Lower leg skin (tissue), 4 donors: ENCODE data around the gene TDRD6. TPM values are rescaled to one million over a fixed set of nuclear protein-coding genes. Genes with fewer than 3 reads are reported as not detected.

Experiments
- DNase-seq, 2 donors: peaks; one replicate each; pipeline ENCODE4 v3.0.0-alpha.2; 2019; ENCODE audit warnings: low spot score in 2 of 2
- H3K4me3 ChIP-seq: fragments of 200-600 bp; sonication (generic); 2 replicates; pipeline ENCODE4 v1.5.1; 2017; ENCODE audit warnings: mild to moderate bottlenecking, low read depth; ENCODE audit not compliant: poor library complexity, severe bottlenecking
- POLR2A ChIP-seq, 2 donors: fragments of 450-650 bp; IDR thresholded peaks; one replicate each; pipeline ENCODE4 v1.6.1; 2016 to 2017; ENCODE audit warnings: antibody characterized with exemption in 2 of 2, mild to moderate bottlenecking in 1 of 2, moderate library complexity in 1 of 2
- WGBS, 2 donors: methylation state at CpG; one replicate each; pipeline ENCODE4 v1.1.5; 2018; 5-methylcytosine and 5-hydroxymethylcytosine counted together
- intact Hi-C: fragments of 100-400 bp; cut with DNase I; formaldehyde crosslinking; loops from one replicate; pipeline ENCODE4 v1.15.0; 2023; ENCODE audit warnings: low total_unique reads
- total RNA-seq, 4 donors: library from RNA; depleted of rRNA; stranded (reverse); fragments of >200 nt; gene quantifications; one replicate each; pipeline ENCODE4 v1.1.0, GENCODE V29; 2016
- TF ChIP-seq, protein P1 (sequence below), 3 donors: fragments of 450-650 bp; IDR thresholded peaks; one replicate each; pipeline ENCODE4 v1.5.1; 2016; ENCODE audit warnings: antibody characterized with exemption in 3 of 3, mild to moderate bottlenecking in 3 of 3, moderate library complexity in 2 of 3

The TDRD6 gene
- total RNA-seq, 4 donors from 2014 or later, result 0.21 to 0.59 (median 0.32) TPM

DNA sequence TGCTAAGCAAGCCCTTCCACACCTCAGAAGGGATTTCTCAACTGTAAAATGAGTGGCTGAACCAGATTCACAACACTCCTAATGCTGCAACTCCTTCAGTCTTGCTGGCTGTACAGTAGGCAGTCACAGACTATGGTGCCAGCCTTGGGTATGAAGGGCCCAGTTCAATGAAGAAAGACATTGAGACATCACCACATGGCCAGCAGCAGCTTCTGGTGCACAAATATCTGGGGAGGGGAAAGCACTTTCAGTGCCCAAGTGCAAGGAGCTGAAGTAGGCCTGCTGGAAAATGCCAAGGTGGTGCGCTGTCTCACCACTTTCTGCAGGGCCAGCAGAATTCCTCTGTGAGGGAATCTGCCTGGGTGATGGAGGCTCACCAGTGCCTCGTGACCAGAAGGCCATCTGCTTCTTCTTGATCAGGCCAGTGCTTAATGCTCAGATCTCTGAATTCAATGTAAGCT is 45.7 kb downstream of the TDRD6 start:
- intact Hi-C loops, result no loop called here
- DNase-seq, result no peak
- TF ChIP-seq POLR2A (IDR thresholded peaks at IDR 0.05), result no peak
- TF ChIP-seq, protein P1, sequence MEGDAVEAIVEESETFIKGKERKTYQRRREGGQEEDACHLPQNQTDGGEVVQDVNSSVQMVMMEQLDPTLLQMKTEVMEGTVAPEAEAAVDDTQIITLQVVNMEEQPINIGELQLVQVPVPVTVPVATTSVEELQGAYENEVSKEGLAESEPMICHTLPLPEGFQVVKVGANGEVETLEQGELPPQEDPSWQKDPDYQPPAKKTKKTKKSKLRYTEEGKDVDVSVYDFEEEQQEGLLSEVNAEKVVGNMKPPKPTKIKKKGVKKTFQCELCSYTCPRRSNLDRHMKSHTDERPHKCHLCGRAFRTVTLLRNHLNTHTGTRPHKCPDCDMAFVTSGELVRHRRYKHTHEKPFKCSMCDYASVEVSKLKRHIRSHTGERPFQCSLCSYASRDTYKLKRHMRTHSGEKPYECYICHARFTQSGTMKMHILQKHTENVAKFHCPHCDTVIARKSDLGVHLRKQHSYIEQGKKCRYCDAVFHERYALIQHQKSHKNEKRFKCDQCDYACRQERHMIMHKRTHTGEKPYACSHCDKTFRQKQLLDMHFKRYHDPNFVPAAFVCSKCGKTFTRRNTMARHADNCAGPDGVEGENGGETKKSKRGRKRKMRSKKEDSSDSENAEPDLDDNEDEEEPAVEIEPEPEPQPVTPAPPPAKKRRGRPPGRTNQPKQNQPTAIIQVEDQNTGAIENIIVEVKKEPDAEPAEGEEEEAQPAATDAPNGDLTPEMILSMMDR (IDR thresholded peaks at IDR 0.05), result no peak
- WGBS, 2 donors, result 86 to 88% methylated on average over 2 of the region's 2 CpGs
- H3K4me3 ChIP-seq, result no peak overlapping the region

DNA sequence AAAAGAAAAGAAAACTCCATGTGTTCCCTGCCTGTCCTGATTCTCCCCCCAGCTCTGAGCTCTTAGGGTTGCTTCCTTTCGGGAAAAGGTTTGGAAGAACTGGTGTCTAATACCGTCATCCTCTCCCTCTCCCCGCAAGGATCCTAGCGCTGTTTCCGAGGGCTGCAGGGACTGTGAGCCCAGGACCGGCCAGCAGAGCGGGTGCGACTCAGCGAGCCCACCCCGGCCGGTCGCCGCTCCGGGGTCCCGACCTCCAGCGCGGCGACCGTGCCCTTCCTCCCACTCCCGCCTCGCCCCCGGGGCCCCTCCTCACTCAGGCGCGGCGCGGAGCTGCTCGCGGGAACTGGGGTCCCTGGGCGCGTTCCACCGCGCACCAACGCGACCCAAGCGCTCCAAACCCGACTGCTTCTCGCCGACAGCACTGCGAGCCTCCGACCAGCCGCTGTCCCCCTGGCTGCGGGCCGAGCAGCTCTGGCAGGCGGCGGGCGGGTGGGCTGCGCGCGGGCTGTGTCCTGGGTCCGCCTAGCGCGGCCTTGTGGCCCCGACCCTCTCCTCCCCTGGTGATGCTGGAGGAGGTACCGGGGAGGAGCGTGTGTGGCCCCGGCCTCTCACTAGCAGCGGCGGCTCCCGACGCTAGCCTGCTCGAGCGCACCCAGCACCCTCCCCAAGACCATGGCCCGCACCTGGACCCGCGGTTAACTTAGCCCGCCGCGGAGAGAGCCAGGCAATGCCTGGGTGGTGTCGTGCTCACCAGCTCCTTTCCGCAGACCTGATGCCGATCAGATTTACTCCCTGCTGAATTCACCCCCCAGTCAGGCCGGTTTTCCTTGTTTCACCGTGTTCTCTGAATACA is 47.4 kb downstream of the TDRD6 start, which contains the start of gene PLA2G7:
TSS of gene PLA2G7 (minus strand) at position 509 of the 853 bp plus-strand sequence. CDS start 12,484 bp downstream, outside the sequence.
- WGBS, 2 donors, result 0 to 1% methylated on average over 36 to 57 of the region's 73 CpGs
- intact Hi-C loops, result no loop called here
- TF ChIP-seq, protein P1 (IDR thresholded peaks at IDR 0.05), result no peak
- no peak for TF ChIP-seq POLR2A (IDR thresholded peaks at IDR 0.05)
- no peak for DNase-seq
- peak within 1 kb of the TSS; percentile 34 for H3K4me3 ChIP-seq

DNA sequence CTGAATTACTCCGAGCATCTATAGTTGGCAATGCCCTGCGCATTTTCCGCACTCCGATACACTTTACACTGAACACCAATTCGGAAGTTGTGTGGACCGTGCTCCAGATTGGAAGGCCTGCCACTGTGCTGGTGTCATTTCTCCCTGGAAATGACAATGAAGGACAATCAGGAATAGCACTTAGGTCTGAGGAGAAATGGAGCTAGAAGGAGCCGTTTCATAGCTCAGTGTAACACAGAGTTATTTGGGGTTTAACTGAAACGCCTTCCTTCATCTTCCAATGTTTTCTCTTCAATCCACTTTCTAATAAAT is 48.0 kb downstream of the TDRD6 start:
- no peak for DNase-seq
- intact Hi-C loops, result no loop called here
- TF ChIP-seq POLR2A (IDR thresholded peaks at IDR 0.05), result no peak
- TF ChIP-seq, protein P1 (IDR thresholded peaks at IDR 0.05), result no peak
- H3K4me3 ChIP-seq, result peak overlapping the region; percentile 34
- WGBS, 2 donors, result 20% methylated on average over 8 of the region's 8 CpGs

DNA sequence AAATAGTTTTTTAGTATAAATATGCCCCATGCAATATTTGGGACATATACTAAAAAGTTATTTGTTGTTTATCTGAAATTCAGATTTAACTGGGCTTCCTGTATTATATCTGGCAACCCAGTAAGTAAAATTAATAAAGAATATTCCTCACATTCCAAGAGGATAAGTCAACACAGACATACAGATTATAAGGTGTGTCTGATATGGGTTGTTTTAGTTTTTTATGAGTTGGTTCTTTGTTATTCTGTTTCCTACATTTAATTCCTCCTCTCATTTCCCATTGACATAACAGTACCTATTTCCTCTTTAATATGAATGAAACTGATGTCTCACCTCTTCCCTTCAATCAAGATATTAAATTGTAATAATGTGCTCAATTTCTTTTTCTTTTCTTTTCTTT is 49.2 kb downstream of the TDRD6 start:
- H3K4me3 ChIP-seq, result no peak overlapping the region
- intact Hi-C loops, result no loop called here
- no peak for DNase-seq
- TF ChIP-seq POLR2A (IDR thresholded peaks at IDR 0.05), result no peak
- TF ChIP-seq, protein P1 (IDR thresholded peaks at IDR 0.05), result no peak

DNA sequence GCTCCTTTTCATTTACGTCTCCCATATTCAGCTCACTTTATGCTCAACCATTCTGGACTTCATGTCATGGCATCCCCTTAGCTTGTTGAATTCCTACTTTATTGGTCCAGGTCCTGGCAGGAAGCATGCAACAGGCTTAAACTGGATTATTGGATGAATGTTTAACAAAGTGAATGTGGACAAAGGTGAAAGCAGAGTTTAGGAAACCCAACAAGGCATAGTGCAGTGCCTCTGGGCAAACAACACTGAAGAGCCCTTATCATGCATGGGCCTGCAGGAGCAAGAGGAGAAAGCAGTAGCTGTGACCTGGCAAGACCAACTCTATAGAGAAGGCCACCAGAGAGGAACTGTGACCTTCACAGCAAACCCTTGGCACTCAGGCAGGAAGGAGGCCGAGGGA is 53.8 kb downstream of the TDRD6 start:
- WGBS, 2 donors, result 90 to 95% methylated on average over 2 of the region's 2 CpGs
- no peak for TF ChIP-seq POLR2A (IDR thresholded peaks at IDR 0.05)
- TF ChIP-seq, protein P1 (IDR thresholded peaks at IDR 0.05), result no peak
- intact Hi-C loops, result no loop called here
- no peak overlapping the region for H3K4me3 ChIP-seq
- DNase-seq, result no peak
